Esophagus muscularis mucosa (tissue), 4 donors: ENCODE measurements around the gene MFSD12. TPM values are rescaled to one million over a fixed set of nuclear protein-coding genes. Genes with fewer than 3 reads are reported as not detected.
"Not testable (repeated sequence)": the region's sequence is repeated elsewhere in the genome, so short reads cannot be mapped to it uniquely, and the experiment has no call there.

Experiments used
- DNase-seq: peaks from one replicate; pipeline ENCODE4 v3.0.0-alpha.2; 2017; ENCODE audit errors: extremely low spot score
- H3K27ac ChIP-seq, 4 donors: fragments of 200-600 bp; sonication (generic); replicated peaks in 1 of 4; 1 replicate in 3 of 4; 2 replicates in 1 of 4; pipeline ENCODE4 v1.5.1; 2016 to 2019; ENCODE audit warnings: mild to moderate bottlenecking in 1 of 4
- H3K27me3 ChIP-seq, 4 donors: fragments of 200-600 bp; sonication (generic); one replicate each; pipeline versions ENCODE4 v1.5.1 to v1.6.0; 2016 to 2019
- H3K36me3 ChIP-seq, 4 donors: fragments of 200-600 bp; sonication (generic); one replicate each; pipeline ENCODE4 v1.5.1; 2016 to 2019
- H3K4me1 ChIP-seq, 4 donors: fragments of 200-600 bp; sonication (generic); one replicate each; pipeline ENCODE4 v1.5.1; 2016 to 2019
- H3K4me3 ChIP-seq, 4 donors: fragments of 200-600 bp; sonication (generic); 1 replicate in 2 of 4; 2 replicates in 2 of 4; pipeline ENCODE4 v1.5.1; 2016 to 2019; ENCODE audit warnings: mild to moderate bottlenecking in 4 of 4, moderate library complexity in 1 of 4
- H3K9me3 ChIP-seq, 4 donors: fragments of 200-600 bp; sonication (generic); 1 replicate in 3 of 4; 2 replicates in 1 of 4; pipeline ENCODE4 v1.5.1; 2016 to 2019
- CTCF ChIP-seq, 3 experiments: fragments of 200-600 bp in 2 of 3; fragments of 450-650 bp in 1 of 3; sonication (generic) in 2 of 3; IDR thresholded peaks; one replicate each; pipeline ENCODE4 v1.5.1; 2017 to 2019; ENCODE audit warnings: antibody characterized with exemption in 3 of 3, mild to moderate bottlenecking in 2 of 3, moderate library complexity in 1 of 3
- EP300 ChIP-seq: sonication (generic); formaldehyde crosslinking; IDR thresholded peaks from one replicate; pipeline ENCODE4 v1.6.1; 2017; ENCODE audit warnings: antibody characterized with exemption
- POLR2A ChIP-seq: fragments of 450-650 bp; IDR thresholded peaks from one replicate; pipeline ENCODE4 v1.6.1; 2017; ENCODE audit warnings: antibody characterized with exemption, moderate library complexity, mild to moderate bottlenecking, low read depth
- POLR2AphosphoS5 ChIP-seq, 2 donors: sonication (generic); formaldehyde crosslinking; IDR thresholded peaks; one replicate each; pipeline ENCODE4 v1.6.1; 2017; ENCODE audit warnings: antibody characterized with exemption in 2 of 2
- WGBS: methylation state at CpG from one replicate; pipeline ENCODE4 v1.1.5; 2018; 5-methylcytosine and 5-hydroxymethylcytosine counted together
- intact Hi-C: fragments of 100-400 bp; cut with DNase I; formaldehyde crosslinking; loops from one replicate; pipeline ENCODE4 v1.15.1; 2023
- total RNA-seq, 4 donors: library from RNA; depleted of rRNA; stranded (reverse); fragments of >200 nt; gene quantifications; one replicate each; pipeline versions ENCODE4 v1.1.0 to v1.2.1, GENCODE V29; 2016

The MFSD12 gene
- total RNA-seq, 4 donors from 2014 or later = 28.2 to 87.0 (median 62.4) TPM

DNA sequence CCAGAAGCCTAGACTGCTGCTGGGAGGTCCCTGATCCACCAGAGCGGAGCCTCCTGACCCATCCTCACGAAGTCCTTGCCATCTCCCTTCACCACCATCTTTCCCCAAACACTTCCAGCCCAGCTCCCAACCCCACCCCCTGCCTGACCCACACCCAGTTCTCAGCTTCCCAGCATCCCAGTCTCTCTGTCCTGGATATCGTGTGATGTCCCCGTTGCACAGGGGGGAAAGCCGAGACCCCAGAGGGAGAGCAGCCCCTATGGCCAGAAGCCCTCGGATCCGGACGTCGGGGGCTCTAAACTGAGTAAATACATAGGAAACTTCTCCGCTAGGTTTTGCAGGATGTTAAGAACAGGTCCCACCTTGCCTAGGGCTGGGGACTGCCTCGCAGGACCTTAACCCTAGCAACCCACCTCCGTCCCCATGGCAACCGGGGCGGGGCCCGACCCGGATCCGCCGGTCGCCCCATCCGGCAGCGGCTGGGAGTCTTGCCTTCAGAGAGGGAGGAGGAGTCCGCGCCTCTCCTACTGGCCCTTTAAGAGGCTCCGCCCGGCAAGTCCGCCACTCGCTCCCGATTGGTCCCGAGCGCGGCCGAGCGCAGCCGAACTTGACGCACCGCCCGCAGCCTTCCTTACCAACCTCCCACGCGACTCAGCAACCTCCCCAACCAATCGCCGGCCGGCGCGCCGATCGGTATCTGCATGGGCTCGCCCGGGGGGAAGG is 14.9 kb upstream of the MFSD12 start:
- peak; percentile 100 for DNase-seq
- intact Hi-C loops = no loop called here
- Histone ChIP-seq H3K36me3 (peaks cover 5 to 14% (median 12%) of the 10 kb centered on the region in 4 donors), H3K27ac (peak overlapping the region; percentile 56 to 96 (median 88)), H3K9me3 (no peaks in the 10 kb centered on the region), H3K4me3 (peak overlapping the region; percentile 82 to 98 (median 94)), H3K4me1 (peaks cover 21 to 52% (median 48%) of the 10 kb centered on the region in 4 donors), H3K27me3 (no peaks in the 10 kb centered on the region)
- 2% methylated on average over 12 of the region's 48 CpGs for WGBS
- TF ChIP-seq POLR2A (no peak), EP300 (no peak), CTCF (IDR thresholded peaks at IDR 0.05) (no peak), POLR2AphosphoS5 (IDR thresholded peaks at IDR 0.05) (peak in 1 of 2 donors; percentile 75)

- peaks cover 5 to 10% (median 9%) of the 10 kb centered on the region in 4 donors for H3K36me3 ChIP-seq
- intact Hi-C loops = no loop called here
Measured at GRCh38 chr19:3570606-3571011, 13.2 kb upstream of the MFSD12 start.

GRCh38 chr19:3570042-3570441 is 12.7 kb upstream of the MFSD12 start:
- H3K4me3 ChIP-seq, intact Hi-C loops, H3K27ac ChIP-seq, H3K36me3 ChIP-seq, H3K9me3 ChIP-seq, H3K27me3 ChIP-seq, DNase-seq: not testable (repeated sequence)
- H3K4me1 ChIP-seq = peaks cover 10 to 30% (median 25%) of the 10 kb centered on the region in 4 donors
- 81% methylated on average over 11 of the region's 11 CpGs for WGBS

More at GRCh38 chr19:3570606-3571011, 13.2 kb upstream of the MFSD12 start:
- 80% methylated on average over 7 of the region's 7 CpGs for WGBS
- no peaks in the 10 kb centered on the region for H3K27me3 ChIP-seq
- no peaks in the 10 kb centered on the region for H3K9me3 ChIP-seq
- TF ChIP-seq EP300 = no peak
- TF ChIP-seq POLR2A = no peak
- TF ChIP-seq POLR2AphosphoS5 (IDR thresholded peaks at IDR 0.05) = no peak
- H3K4me3 ChIP-seq = no peak overlapping the region
- DNase-seq = no peak
- peaks cover 10 to 35% (median 31%) of the 10 kb centered on the region in 4 donors for H3K4me1 ChIP-seq
- H3K27ac ChIP-seq = no peak overlapping the region

DNA sequence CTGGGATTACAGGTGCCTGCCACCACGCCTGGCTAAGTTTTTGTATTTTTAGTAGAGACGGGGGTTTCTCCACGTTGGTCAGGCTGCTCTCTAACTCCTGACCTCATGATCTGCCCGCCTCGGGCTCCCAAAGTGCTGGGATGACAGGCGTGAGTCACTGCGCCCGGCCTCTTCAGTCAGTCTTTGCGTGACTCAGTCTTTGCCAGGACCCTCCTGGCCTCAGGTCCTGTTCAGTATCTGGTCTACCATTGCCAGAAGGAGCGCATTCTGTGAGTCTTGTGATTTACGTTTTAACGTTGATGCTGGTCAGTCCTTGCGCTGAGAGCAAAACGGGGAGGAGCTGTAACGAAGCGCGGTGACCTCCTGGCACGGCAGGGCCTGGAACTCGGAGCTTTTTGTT is 7.8 kb upstream of the MFSD12 start:
- Histone ChIP-seq H3K27ac (no peak overlapping the region), H3K4me1 (no peaks in the 10 kb centered on the region), H3K4me3 (no peak overlapping the region), H3K9me3 (no peaks in the 10 kb centered on the region), H3K36me3 (no peaks in the 10 kb centered on the region), H3K27me3 (no peaks in the 10 kb centered on the region)
- DNase-seq = no peak
- intact Hi-C loops = no loop called here
- TF ChIP-seq POLR2A (no peak), POLR2AphosphoS5 (IDR thresholded peaks at IDR 0.05) (no peak), EP300 (no peak), CTCF (IDR thresholded peaks at IDR 0.05) (no peak)
- WGBS = 90% methylated on average over 13 of the region's 19 CpGs

DNA sequence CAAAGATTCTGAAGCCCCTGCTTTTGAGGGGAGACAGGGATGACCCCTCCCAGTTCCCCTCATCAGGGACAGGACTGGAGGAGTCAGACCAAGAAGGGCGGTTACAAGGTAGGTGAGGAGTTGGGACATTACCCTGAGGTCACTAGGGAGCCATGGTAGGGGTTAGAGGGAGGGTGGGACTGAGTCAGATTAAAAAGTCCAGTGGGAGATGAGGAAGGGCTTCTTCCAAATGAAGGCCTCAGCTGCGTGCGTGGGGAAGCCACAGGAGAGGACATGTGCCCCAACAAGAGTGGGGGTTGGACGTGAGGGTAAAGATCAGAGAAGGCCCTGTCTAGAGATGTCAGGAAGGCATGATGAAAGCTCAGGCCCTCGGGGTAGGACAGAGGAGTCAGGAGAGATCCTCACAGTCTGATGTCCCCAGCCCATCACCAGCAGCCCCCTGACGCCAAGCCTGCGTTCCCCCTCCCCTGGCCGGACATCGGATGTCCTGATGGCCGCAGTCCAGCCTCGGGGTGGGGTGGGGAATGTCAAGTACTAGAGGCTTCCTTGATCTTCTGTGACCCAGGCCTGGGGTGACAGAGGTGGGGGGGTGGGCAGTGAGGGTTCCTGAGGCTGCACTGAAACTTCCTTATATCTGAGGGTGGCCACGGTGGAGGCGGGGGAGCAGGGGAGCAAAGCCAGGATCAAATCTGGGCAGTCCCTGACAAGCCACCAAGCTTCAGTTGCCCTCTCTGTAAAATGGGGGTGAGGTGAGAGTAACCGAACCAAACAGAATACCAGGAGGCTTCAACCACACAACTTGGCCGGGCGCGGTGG is 6.5 kb upstream of the MFSD12 start:
- Histone ChIP-seq H3K27ac (no peak overlapping the region), H3K27me3 (no peaks in the 10 kb centered on the region), H3K4me3 (no peak overlapping the region), H3K4me1 (no peaks in the 10 kb centered on the region), H3K9me3 (no peaks in the 10 kb centered on the region), H3K36me3 (no peaks in the 10 kb centered on the region)
- 83% methylated on average over 11 of the region's 17 CpGs for WGBS
- DNase-seq = no peak
- TF ChIP-seq POLR2AphosphoS5 (IDR thresholded peaks at IDR 0.05) (no peak), EP300 (no peak), CTCF (IDR thresholded peaks at IDR 0.05) (no peak), POLR2A (no peak)
- intact Hi-C loops = no loop called here
